Kidney capillary endothelial cell (primary cell): Measurements from ENCODE around the gene VSTM4.
A peak's percentile ranks its signal among the peaks of the same experiment; 100 is the strongest.

ENCODE experiments used
- DNase-seq: peaks from one replicate; pipeline ENCODE4 v3.0.0-alpha.2; 2018; ENCODE audit warnings: low spot score

Gene VSTM4

GRCh38 chr10:49007129-49007528 is 108.2 kb downstream of the VSTM4 start:
- DNase-seq, result no peak

DNA sequence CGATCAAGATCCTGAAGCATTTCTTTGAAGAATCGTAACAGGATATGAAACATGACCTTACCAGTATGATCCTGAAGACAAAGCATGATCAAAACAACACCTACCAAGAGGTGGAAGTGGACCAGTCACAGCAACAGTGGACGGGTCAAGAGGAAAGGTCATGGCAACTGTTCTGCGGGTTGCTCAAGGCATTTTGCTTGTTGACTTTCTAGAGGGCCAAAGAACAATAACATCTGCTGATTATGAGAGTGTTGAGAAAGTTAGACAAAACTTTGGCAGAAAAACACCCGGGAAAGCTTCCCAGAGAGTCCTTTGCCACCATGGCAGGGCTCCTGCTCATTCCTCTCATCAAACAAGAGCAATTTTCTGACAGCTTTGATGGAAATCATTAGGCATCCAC is 110.1 kb downstream of the VSTM4 start:
- no peak for DNase-seq

GRCh38 chr10:49001870-49002672 is 113.3 kb downstream of the VSTM4 start:
- no peak for DNase-seq

DNA sequence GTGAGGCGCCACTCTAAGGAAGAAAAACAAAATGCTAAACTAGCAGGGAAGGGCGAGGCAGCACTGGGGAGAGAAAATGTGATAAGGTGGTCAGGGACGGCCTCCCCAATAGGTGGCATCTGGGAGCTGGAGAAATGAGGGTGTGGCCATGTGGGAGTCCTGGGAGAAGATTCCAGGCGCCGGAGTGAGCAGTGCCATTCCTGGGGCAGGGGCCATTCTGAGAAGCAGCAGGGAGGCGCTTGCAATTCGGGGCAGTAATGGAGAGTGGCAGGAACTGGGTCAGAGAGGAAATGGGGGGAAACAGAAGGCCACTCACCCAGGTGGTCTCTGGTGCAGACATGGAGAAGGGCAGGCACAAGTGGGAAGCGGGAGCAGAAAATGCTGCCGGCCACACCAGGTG is 113.9 kb downstream of the VSTM4 start:
- no peak for DNase-seq

DNA sequence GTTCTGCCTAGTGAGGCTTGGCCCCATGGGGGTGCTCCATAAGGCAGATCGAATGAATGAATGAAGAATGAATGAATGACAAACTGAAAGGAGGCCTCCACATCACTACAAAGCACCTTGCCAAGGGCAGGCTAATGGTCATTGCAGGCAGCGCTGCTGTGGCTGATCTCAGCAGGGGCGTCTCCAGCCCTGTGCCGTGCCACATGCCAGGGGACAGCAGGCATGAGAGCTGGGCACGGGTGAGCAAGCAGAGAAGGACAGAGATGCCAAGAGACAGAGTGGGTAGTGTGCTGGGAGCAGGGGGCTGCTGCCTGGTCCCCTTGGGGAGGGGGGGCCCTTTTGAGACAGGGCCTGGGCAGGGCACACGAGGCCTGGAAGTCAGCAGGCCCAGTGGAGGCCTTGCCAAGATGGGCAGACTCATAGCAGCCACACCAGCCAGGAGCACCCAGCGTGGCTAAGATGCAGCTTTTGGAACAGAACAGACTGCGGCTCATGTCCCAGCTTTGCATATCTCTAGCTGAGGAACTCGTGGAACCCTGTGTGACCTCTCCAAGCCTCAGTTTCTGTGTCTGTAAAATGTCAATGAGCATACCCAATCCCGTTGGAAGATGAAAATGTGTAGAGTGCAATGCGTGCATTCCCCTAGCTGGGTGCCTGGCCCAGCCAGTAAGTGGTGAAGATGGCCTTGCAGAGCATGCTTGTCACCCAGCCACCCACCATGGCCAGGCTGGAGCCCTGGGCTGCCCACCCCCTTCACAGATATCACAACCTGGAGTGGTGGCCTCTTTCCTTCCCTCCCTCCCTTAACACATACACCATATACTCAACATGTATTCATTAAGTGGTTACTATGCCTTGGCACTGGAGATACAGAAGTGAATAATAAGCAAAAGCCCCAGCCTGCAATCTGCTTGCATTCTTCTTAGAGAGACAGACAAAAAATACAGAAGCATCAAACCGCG is 114.6 kb downstream of the VSTM4 start:
- DNase-seq, result no peak

DNA sequence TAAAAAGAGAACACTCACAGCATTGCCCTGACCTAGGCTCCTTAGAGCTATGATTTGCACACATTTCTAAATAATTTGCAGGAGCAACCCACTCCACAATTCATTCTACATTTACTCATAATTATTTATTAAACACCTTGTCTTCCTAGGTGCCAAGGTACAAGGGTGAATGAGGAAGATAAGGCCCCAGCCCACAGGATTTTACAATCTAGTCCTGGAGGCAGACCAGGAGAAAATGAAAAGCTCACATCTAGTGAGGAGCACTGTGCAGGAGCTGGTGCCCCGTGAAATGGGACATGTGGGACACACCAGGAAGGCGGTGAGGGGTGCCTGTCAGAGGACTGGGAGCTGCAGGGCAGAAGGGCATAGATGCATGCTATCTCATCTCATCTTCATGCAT is 116.0 kb downstream of the VSTM4 start:
- no peak for DNase-seq

GRCh38 chr10:48996329-48996728 is 119.0 kb downstream of the VSTM4 start:
- DNase-seq, result no peak

GRCh38 chr10:48993627-48994026 is 121.7 kb downstream of the VSTM4 start:
- DNase-seq, result no peak

DNA sequence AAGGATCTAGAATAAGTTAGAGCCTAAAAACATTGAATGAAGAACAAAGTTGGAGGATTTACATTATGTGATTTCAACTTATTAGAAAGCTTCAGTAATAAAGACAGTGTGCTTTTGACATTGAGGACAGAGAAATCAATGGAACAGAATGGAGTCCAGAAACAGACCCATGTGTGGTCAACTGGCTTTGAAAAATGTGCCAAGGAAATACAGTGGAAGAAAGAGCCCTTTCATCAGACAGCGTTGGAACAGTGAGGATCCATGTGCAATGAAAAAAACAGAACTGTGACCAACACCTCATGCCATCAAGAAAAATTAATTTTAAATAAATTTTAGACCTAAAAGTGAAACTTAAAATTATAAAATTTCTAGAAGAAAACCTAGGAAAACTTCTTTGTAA is 125.1 kb downstream of the VSTM4 start:
- DNase-seq, result no peak

DNA sequence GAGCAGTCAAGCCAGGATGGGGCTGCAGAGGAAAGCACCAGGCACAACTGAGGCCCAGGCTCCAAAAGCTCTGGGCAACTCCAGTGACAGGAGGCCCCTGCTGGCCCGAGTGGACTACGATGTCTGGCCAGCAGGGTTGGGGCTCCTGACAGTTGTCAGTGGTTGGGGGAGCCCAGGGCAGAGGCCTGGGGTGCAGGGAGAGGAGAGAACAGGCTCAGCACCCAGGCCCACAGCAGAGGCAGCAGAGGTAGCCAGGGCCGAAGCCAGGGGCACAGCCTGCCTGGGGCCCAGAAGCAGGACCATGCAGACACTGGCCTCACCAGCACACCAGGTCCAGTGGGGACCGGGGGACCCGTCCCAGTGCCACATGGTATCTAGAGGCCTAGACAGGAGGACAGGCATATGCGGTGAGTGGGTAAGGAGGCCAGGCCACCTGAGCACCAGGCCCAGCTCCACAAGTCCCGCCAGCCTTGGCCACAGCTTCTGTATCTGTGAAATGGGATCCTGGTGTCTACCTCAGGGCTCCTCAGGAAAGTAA is 129.6 kb downstream of the VSTM4 start:
- no peak for DNase-seq

DNA sequence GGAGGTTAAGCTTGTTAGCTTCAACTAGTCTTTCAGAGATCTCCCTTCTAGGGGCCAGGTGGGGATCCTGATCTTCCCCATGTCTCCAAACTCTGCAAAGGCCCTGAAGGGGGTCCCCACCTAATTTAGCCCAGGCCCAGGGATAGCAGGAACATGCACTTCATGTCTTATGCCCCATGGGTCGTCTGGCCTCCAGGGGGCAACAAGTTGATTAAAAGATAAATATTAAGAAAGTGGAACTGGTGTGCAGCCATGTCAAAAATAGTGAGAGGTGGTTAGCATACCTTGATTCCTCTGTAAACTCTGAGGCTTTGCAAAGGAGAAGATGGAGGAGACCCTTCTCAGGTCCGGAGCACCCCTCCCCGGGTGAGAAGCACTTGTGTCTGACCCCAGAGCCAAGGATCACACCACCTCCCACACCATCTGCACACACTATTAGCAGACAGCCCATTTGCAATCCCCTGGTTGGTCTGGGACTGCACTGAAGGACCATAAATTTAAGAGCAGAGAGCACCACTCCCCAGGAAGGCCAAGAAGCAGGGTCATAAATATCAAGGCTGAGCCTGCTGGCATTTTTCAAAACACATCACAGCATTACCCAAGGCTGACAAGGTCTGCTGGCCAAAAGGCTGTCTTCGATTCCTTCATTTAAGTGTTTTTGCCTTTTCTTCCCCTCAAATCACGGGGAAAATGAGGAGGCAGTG is 131.5 kb downstream of the VSTM4 start:
- DNase-seq, result no peak

- no peak for DNase-seq
Measured at GRCh38 chr10:48982584-48982983, 132.7 kb downstream of the VSTM4 start.

DNA sequence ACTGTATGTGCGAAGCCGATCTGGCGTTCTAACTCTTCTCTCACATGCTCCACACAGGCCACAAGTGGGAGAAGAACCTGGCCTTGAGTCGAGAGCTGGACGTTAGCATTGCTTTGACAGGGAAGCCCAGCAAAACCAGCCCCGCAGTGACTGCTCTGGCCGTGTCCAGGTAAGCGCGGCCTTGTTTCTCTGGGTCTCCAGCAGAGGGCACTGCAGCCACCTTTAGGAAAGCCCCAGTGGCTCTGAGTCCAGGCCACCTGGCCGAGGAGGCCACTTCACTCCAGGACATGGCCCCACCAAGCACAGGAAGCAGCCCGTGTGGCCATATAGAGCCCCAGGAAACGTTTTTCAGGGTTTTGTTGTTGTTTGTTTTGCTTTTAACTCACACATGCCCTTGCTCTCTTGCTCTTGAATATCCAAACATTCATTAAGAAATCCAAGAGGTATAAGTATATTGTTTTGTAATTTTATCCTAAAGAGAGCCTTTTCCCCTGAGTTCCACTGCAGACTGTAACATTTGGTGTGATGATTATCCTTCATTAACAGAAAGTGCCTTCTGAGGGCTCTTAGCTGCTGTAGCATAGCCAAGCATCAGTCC is 133.9 kb downstream of the VSTM4 start:
- DNase-seq, result peak; percentile 43

DNA sequence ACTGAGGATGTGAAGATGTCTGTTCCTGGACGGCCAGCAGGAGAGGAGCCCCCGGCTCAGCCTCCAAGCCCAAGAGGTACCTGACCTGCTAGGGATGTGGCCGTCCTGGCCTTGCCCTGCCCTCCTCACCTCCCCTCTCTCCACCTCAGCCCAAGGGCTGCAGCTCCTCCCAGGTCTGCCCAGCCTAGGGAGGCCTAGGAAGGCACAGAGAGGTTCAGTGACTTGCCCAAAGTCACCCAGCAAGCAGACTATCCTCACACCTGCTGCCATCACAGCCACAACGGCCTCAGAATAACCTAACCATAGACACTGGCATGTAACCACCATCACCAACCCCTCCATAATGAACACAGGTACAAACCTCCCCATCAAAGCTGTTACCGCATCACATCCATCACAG is 137.0 kb downstream of the VSTM4 start:
- DNase-seq, result no peak

DNA sequence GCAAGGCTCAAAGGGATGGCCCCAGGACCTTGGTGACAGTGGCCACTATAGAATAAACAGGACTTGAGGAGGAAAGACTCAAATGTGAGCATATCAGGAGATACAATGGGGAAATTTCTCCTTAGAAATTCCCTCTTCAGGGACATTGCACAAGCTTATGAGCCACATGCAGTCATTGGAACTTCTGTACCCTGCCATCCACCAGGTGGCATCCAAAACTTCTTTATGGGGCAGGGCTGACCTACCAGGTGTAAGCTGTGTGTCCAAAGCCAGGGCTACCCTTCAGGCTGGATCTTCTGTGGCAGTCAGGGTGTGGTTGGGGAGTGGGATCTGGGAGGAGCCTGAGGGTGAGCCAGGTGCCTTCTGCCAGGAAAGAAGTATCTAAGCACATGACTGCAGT is 139.1 kb downstream of the VSTM4 start:
- DNase-seq, result no peak

DNA sequence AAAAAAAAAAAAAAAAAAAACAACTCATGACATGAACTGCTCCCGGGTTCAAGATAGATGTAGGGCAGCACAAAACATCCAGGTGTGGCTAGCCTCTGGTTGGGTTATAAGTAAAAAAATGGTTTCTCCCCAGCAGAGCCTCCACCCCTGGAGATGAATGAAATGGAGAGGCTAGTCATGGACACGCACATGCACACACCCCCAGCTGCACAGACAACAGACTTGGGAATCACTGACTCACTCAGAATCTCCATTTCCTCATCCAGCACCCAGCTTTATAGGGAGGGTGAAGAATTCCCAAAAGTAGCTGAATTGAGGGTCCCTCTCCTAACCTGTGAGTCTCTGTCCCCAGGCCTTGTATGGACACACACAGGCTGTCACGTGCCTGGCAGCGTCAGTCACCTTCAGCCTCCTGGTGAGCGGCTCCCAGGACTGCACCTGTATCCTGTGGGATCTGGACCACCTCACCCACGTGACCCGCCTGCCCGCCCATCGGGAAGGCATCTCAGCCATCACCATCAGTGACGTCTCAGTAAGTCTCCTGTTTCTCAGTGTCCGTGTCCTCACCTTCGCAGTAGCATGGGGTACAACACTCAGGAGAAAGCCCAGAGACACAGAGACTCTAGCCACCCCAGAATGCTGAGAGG is 140.7 kb downstream of the VSTM4 start:
- DNase-seq, result no peak

DNA sequence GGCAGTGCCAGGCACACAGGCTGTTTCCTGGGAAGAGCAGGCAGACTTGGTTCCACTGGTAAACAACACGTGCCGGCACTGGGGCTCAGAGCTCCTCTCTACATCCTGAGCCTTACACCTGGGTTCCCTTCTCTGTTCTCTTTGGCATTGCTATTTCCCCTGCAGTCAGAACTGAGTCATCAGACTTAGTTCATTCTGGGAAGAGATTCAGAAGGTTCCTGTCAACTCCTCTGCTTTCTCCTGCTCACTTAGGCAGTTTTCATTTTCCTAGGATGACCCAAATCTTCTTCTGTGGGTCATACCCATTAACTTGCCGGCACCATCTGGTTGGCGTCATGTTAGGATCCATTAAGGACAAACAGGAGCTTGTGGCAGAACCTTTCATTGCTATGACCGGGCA is 142.3 kb downstream of the VSTM4 start:
- DNase-seq, result no peak

DNA sequence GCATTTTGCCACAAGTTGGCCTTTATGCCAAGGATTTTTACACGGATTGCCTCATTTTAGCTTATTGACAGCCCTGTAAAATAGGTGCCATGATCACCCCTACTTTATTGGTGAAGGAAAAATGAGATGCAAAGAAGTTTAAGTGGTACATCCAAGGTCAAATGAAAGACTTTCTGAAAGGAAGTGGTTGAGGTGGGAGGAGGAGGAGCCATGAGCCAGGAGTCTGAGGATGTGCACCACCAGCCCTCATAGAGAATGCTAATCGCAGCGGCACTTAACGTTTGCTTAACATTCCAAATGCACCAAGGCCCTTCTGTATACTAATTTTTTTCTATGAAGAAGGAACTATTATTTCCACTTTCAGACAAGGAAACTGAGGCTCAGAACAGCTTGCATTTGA is 144.7 kb downstream of the VSTM4 start:
- no peak for DNase-seq

DNA sequence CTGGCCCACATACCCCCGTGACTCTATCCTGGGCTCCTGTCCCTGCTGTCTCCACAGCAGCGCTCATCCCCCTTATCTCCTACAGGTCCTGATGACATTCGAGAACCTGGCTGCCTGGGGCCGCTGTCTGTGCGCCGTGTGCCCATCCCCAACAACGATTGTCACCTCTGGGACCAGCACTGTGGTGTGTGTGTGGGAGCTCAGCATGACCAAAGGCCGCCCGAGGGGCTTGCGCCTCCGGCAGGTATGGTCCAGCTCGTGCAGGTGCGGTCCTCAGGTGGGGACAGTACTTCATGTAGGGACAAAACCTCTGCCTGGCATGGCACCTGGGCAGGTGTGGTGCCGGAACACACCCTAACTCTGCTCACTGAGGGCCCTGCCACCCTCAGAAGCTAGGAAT is 145.3 kb downstream of the VSTM4 start:
- no peak for DNase-seq

- DNase-seq, result no peak
Measured at GRCh38 chr10:48968036-48968435, 147.3 kb downstream of the VSTM4 start.

GRCh38 chr10:48965460-48965859 is 149.9 kb downstream of the VSTM4 start:
- DNase-seq, result no peak
